WTC11 (cell line): ENCODE data around the gene KIF26A.

Experiments
- CREM ChIP-seq: sonication (generic); formaldehyde crosslinking; IDR thresholded peaks from 2 replicates; pipeline ENCODE4 v1.8.1; 2022; ENCODE audit warnings: mild to moderate bottlenecking, missing genetic modification reagents, moderate library complexity
- CTCF ChIP-seq: fragments of 200-600 bp; IDR thresholded peaks from 2 replicates; pipeline ENCODE4 v1.8.0; 2022; ENCODE audit warnings: antibody characterized with exemption
- KAT7 ChIP-seq: sonication (generic); formaldehyde crosslinking; IDR thresholded peaks from 2 replicates; pipeline ENCODE4 v1.8.1; 2023; ENCODE audit warnings: missing genetic modification reagents, mild to moderate bottlenecking, borderline replicate concordance
- MAX ChIP-seq: sonication (generic); formaldehyde crosslinking; IDR thresholded peaks from 2 replicates; pipeline ENCODE4 v1.8.0; 2022; ENCODE audit warnings: mild to moderate bottlenecking, missing genetic modification reagents
- NFE2L1 ChIP-seq: sonication (generic); formaldehyde crosslinking; IDR thresholded peaks from 2 replicates; pipeline ENCODE4 v1.8.1; 2023; ENCODE audit warnings: missing genetic modification reagents
- PRDM15 ChIP-seq: sonication (generic); formaldehyde crosslinking; IDR thresholded peaks from 2 replicates; pipeline ENCODE4 v1.8.0; 2022; ENCODE audit warnings: missing genetic modification reagents
- PREB ChIP-seq: sonication (generic); formaldehyde crosslinking; IDR thresholded peaks from 2 replicates; pipeline ENCODE4 v1.8.1; 2022; ENCODE audit warnings: mild to moderate bottlenecking, missing genetic modification reagents, moderate library complexity, borderline replicate concordance
- SP1 ChIP-seq: sonication (generic); formaldehyde crosslinking; conservative IDR thresholded peaks from 2 replicates; pipeline ENCODE4 v1.8.1; 2022; ENCODE audit warnings: missing genetic modification reagents
- TEAD4 ChIP-seq: sonication (generic); formaldehyde crosslinking; IDR thresholded peaks from 2 replicates; pipeline ENCODE4 v1.8.0; 2022; ENCODE audit warnings: mild to moderate bottlenecking, missing genetic modification reagents
- ZNF263 ChIP-seq: sonication (generic); formaldehyde crosslinking; IDR thresholded peaks from 2 replicates; pipeline ENCODE4 v1.8.1; 2022; ENCODE audit warnings: low read depth, mild to moderate bottlenecking, moderate library complexity, missing genetic modification reagents

- TF ChIP-seq TEAD4 (CRISPR knock-in tag) (no peak), CTCF (no peak), MAX (CRISPR knock-in tag) (no peak), PREB (CRISPR knock-in tag) (no peak), SP1 (CRISPR knock-in tag) (no peak), ZNF263 (CRISPR knock-in tag) (no peak), KAT7 (CRISPR knock-in tag) (no peak), CREM (CRISPR knock-in tag) (no peak), PRDM15 (CRISPR knock-in tag) (no peak), NFE2L1 (CRISPR knock-in tag) (no peak)
Observed at GRCh38 chr14:104113631-104114420, 24.6 kb upstream of the KIF26A start.
